GM12878 (cell line): ENCODE data around the gene NRBP1. TPM values are rescaled to one million over a fixed set of nuclear protein-coding genes. Genes with fewer than 3 reads are reported as not detected.

Experiments used
- ATAC-seq: fragments of 200-7000 bp; cut with Tn5 transposase; 3 replicates; pipeline ENCODE4 v1.9.1; 2020; ENCODE audit warnings: mild to moderate bottlenecking, moderate library complexity
- BruUV-seq: library from RNA; stranded (reverse); fragments of 400-500 nt; replicated peaks from 2 replicates; lab custom pipeline; 2021; lab: Mats Ljungman, UMichigan
- CTCF ChIA-PET: fragments of 300-600 bp; sonication (Branson Sonifier 250); formaldehyde crosslinking; extraction: SDS; loops from one replicate; lab custom pipeline; 2021; ENCODE audit warnings: inconsistent platforms; lab: Yijun Ruan, JAX
- POLR2A ChIA-PET: fragments of 350-600 bp; formaldehyde crosslinking; extraction: SDS; loops from one replicate; lab custom pipeline; 2021; ENCODE audit warnings: inconsistent platforms; lab: Charles Lee
- RAD21 ChIA-PET: fragments of 300-600 bp; sonication (Branson Sonifier 250); formaldehyde crosslinking; loops from one replicate; lab custom pipeline; 2023; ENCODE audit warnings: antibody characterized with exemption; ENCODE audit not compliant: unreplicated experiment; lab: Charles Lee
- SMC1A ChIA-PET: fragments of 300-600 bp; sonication (Branson Sonifier 250); formaldehyde crosslinking; loops from one replicate; lab custom pipeline; 2023; ENCODE audit not compliant: unreplicated experiment, uncharacterized antibody; lab: Charles Lee
- DNase-seq: peaks from one replicate; pipeline ENCODE4 v3.0.0-alpha.2; 2011; ENCODE audit warnings: low read depth, low spot score
- FAIRE-seq: peaks from 3 replicates; lab custom pipeline; 2011; peaks lifted over from hg19 to GRCh38; lab: Jason Lieb, UNC
- H2AFZ ChIP-seq: 2 replicates; pipeline ENCODE4 v1.6.0; 2011; ENCODE audit warnings: low read depth, low read length, control low read depth; ENCODE audit not compliant: control insufficient read depth
- H3K27ac ChIP-seq: 2 replicates; pipeline ENCODE4 v1.5.1; 2011; ENCODE audit warnings: control low read depth; ENCODE audit not compliant: control insufficient read depth, insufficient read depth
- H3K27me3 ChIP-seq, 2 experiments: replicated peaks in 1 of 2; 2 replicates each; pipeline versions ENCODE4 v1.6.0 to v1.6.1; 2011; ENCODE audit warnings: low read length in 1 of 2; ENCODE audit not compliant: control insufficient read depth in 2 of 2, insufficient read depth in 2 of 2
- H3K36me3 ChIP-seq, 2 experiments: 2 replicates each; pipeline ENCODE4 v1.5.1; 2011; ENCODE audit warnings: low read length in 1 of 2; ENCODE audit not compliant: control insufficient read depth in 2 of 2, insufficient read depth in 2 of 2
- H3K4me1 ChIP-seq: 2 replicates; pipeline ENCODE4 v1.6.1; 2011; ENCODE audit warnings: mild to moderate bottlenecking, low read length, moderate library complexity, mixed read lengths; ENCODE audit not compliant: control insufficient read depth, insufficient read depth
- H3K4me2 ChIP-seq: 2 replicates; pipeline ENCODE4 v1.6.0; 2011; ENCODE audit warnings: control low read depth; ENCODE audit not compliant: control insufficient read depth, insufficient read depth
- H3K4me3 ChIP-seq: fragments of 200-600 bp; sonication (generic); 2 replicates; pipeline ENCODE4 v1.5.1; 2016
- H3K79me2 ChIP-seq: 2 replicates; pipeline ENCODE4 v1.6.0; 2011; ENCODE audit warnings: low read length; ENCODE audit not compliant: control insufficient read depth, insufficient read depth
- H3K9ac ChIP-seq: 2 replicates; pipeline ENCODE4 v1.8.0; 2011; ENCODE audit warnings: low read length, control low read depth, mixed read lengths; ENCODE audit not compliant: control insufficient read depth, insufficient read depth
- H3K9me3 ChIP-seq: replicated peaks from 3 replicates; pipeline ENCODE4 v1.5.1; 2011; ENCODE audit warnings: mild to moderate bottlenecking, low read length; ENCODE audit not compliant: control insufficient read depth, insufficient read depth
- H4K20me1 ChIP-seq: 2 replicates; pipeline ENCODE4 v1.6.0; 2011; ENCODE audit not compliant: control insufficient read depth, insufficient read depth
- ASH2L ChIP-seq: fragments of 300-600, 200-600 bp; sonication (generic); IDR thresholded peaks from 2 replicates; pipeline ENCODE4 v1.6.1; 2017; ENCODE audit warnings: low read depth, mild to moderate bottlenecking, borderline replicate concordance
- CBFB ChIP-seq: IDR thresholded peaks from 2 replicates; pipeline ENCODE4 v1.6.1; 2016; ENCODE audit warnings: antibody characterized with exemption, low read depth
- CBX5 ChIP-seq: sonication (generic); IDR thresholded peaks from 2 replicates; pipeline ENCODE4 v1.6.1; 2016; ENCODE audit warnings: low read depth, moderate library complexity, mild to moderate bottlenecking, inconsistent platforms
- DPF2 ChIP-seq: fragments of 450-650 bp; IDR thresholded peaks from 2 replicates; pipeline ENCODE4 v1.6.1; 2017; ENCODE audit warnings: mild to moderate bottlenecking
- EGR1 ChIP-seq, 2 experiments: IDR thresholded peaks; 1 replicate in 1 of 2; 2 replicates in 1 of 2; pipeline ENCODE4 v1.6.1; 2011 to 2012; ENCODE audit warnings: low read depth in 2 of 2, low read length in 2 of 2, borderline replicate concordance in 1 of 2, mild to moderate bottlenecking in 1 of 2, moderate library complexity in 1 of 2
- HDGF ChIP-seq: fragments of 450-650 bp; IDR thresholded peaks from 2 replicates; pipeline ENCODE4 v1.6.1; 2016; ENCODE audit warnings: antibody characterized with exemption
- NFYB ChIP-seq: IDR thresholded peaks from 2 replicates; pipeline ENCODE4 v1.6.1; 2011; ENCODE audit warnings: low read depth, mild to moderate bottlenecking, low read length, improper control_type of control experiment, moderate library complexity; ENCODE audit not compliant: insufficient read depth
- NR2F1 ChIP-seq: fragments of 450-650 bp; conservative IDR thresholded peaks from 2 replicates; pipeline ENCODE4 v1.6.1; 2017; ENCODE audit warnings: mild to moderate bottlenecking
- TCF12 ChIP-seq: IDR thresholded peaks from 2 replicates; pipeline ENCODE4 v1.6.1; 2011; ENCODE audit warnings: low read depth, mild to moderate bottlenecking, low read length
- YY1 ChIP-seq: IDR thresholded peaks from 2 replicates; pipeline ENCODE4 v1.6.1; 2011; ENCODE audit warnings: low read depth, mild to moderate bottlenecking, low read length
- ZBED1 ChIP-seq: IDR thresholded peaks from 2 replicates; pipeline ENCODE4 v1.6.1; 2016; ENCODE audit warnings: borderline replicate concordance
- ZNF274 ChIP-seq: IDR thresholded peaks from one replicate; pipeline ENCODE4 v1.8.0; 2011; ENCODE audit not compliant: insufficient read length, insufficient read depth
- WGBS: methylation state at CpG from one replicate; pipeline ENCODE4 v1.1.6; 2016; ENCODE audit warnings: low lambda C conversion rate; ENCODE audit not compliant: insufficient replicate concordance, insufficient coverage; ENCODE audit errors: missing lambda C conversion rate; 5-methylcytosine and 5-hydroxymethylcytosine counted together
- in situ Hi-C: fragments of 300-500 bp; cut with MboI; formaldehyde crosslinking; loops from 9 replicates; pipeline ENCODE4 v1.14.3; 2018; ENCODE audit warnings: mixed read lengths
- intact Hi-C: fragments of 100-400 bp; cut with micrococcal nuclease; formaldehyde crosslinking; loops from one replicate; pipeline ENCODE4 v1.14.2; 2022; ENCODE audit not compliant: unreplicated experiment
- polyA plus RNA-seq, 11 experiments: library from polyadenylated mRNA; depleted of rRNA in 4 of 11; unstranded in 6 of 11; stranded (reverse) in 5 of 11; fragments of >200 nt; fragmentation: Nextera tagmentation in 4 of 11; fragmentation: Illumina TruSeq in 1 of 11; extraction: Ambion mirVana in 4 of 11; extraction: Trizol in 1 of 11; gene quantifications; 1 replicate in 1 of 11; 2 replicates in 10 of 11; pipeline versions ENCODE4 v1.2.1 to v1.2.3, GENCODE V29; 2011 to 2016; ENCODE audit warnings: inconsistent platforms in 2 of 11, missing spikeins in 2 of 11, low read depth in 1 of 11
- total RNA-seq, 4 experiments: library from RNA; depleted of rRNA in 3 of 4; stranded (reverse); fragments of >200 nt in 3 of 4; fragmentation: Illumina TruSeq in 1 of 4; extraction: Trizol in 1 of 4; gene quantifications; 2 replicates each; pipeline versions ENCODE4 v1.2.1 to v1.2.3, GENCODE V29; 2013 to 2021
- TF ChIP-seq, protein P1 (sequence below): fragments of 450-650 bp; formaldehyde crosslinking; IDR thresholded peaks from 2 replicates; pipeline ENCODE4 v1.4.0; 2020; ENCODE audit warnings: mild to moderate bottlenecking, moderate library complexity
- TF ChIP-seq, protein P2 (sequence below): fragments of 450-650 bp; IDR thresholded peaks from 2 replicates; pipeline ENCODE4 v1.6.1; 2018; ENCODE audit warnings: borderline replicate concordance, mild to moderate bottlenecking; ENCODE audit not compliant: partially characterized antibody
- TF ChIP-seq, protein P3 (sequence below): IDR thresholded peaks from 2 replicates; pipeline ENCODE4 v1.6.1; 2011; ENCODE audit warnings: borderline replicate concordance, low read depth, mild to moderate bottlenecking, moderate library complexity, mixed read lengths, low read length; ENCODE audit not compliant: insufficient read depth; ENCODE audit errors: extremely low read length

NRBP1 gene
- total and polyA plus RNA-seq, 10 of the 15 experiments (the other 5 are each of a cell fraction or from before 2014, with no cell fraction given): 5.7 to 136 (median 66.1) TPM

DNA sequence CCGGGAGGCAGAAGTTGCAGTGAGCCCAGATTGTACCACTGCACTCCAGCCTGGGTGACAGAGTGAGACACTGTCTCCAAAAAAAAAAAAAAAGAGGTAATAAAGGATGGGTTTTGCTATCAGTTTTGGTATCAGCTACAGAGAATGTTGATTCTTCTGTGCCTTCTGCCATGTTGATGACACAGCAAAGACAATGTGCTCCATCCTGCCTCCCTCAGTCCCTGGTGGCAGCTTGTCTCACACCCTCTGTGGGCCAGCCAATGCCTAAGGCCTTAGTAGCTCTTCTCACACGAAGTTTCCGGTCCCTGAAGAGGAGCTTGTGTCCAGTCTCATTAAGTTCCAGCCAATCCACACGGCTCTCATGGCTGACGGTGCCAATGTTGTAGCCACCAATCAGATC lies 43.5 kb downstream of the NRBP1 start:
- POLR2A ChIA-PET: no interaction called here
- RAD21 ChIA-PET: no interaction called here
- Histone ChIP-seq H3K27ac (no peak overlapping the region), H3K36me3 (no peaks in the 10 kb centered on the region), H3K4me1 (no peaks in the 10 kb centered on the region), H3K27me3 (no peaks in the 10 kb centered on the region), H3K79me2 (no peaks in the 10 kb centered on the region), H3K9ac (no peak overlapping the region), H3K4me2 (no peak overlapping the region), H2AFZ (no peak overlapping the region), H3K9me3 (no peaks in the 10 kb centered on the region), H3K4me3 (no peak overlapping the region), H4K20me1 (no peaks in the 10 kb centered on the region)
- FAIRE-seq (no peak), ATAC-seq (no peak), DNase-seq (no peak)
- SMC1A ChIA-PET: interaction anchor here (0.5 to 1.5 kb wide), 3 partner anchors 10 to 156 kb away, joined by 3 to 4 read pairs (median 3); no protein-coding TSS in a partner anchor
- in situ Hi-C loops (no loop called here), intact Hi-C loops (no loop called here)
- 98% methylated on average over 4 of the region's 5 CpGs for WGBS
- BruUV-seq: no TSS peak
- CTCF ChIA-PET: no interaction called here
- TF ChIP-seq HDGF: no peak
- TF ChIP-seq ZNF274: no peak
- no peak for TF ChIP-seq EGR1 (IDR thresholded peaks at IDR 0.05; ENCODE audit: borderline replicate concordance in 1 of 2, low read depth in 2 of 2, low read length in 2 of 2)
- no peak for TF ChIP-seq NFYB
- TF ChIP-seq, protein P1, sequence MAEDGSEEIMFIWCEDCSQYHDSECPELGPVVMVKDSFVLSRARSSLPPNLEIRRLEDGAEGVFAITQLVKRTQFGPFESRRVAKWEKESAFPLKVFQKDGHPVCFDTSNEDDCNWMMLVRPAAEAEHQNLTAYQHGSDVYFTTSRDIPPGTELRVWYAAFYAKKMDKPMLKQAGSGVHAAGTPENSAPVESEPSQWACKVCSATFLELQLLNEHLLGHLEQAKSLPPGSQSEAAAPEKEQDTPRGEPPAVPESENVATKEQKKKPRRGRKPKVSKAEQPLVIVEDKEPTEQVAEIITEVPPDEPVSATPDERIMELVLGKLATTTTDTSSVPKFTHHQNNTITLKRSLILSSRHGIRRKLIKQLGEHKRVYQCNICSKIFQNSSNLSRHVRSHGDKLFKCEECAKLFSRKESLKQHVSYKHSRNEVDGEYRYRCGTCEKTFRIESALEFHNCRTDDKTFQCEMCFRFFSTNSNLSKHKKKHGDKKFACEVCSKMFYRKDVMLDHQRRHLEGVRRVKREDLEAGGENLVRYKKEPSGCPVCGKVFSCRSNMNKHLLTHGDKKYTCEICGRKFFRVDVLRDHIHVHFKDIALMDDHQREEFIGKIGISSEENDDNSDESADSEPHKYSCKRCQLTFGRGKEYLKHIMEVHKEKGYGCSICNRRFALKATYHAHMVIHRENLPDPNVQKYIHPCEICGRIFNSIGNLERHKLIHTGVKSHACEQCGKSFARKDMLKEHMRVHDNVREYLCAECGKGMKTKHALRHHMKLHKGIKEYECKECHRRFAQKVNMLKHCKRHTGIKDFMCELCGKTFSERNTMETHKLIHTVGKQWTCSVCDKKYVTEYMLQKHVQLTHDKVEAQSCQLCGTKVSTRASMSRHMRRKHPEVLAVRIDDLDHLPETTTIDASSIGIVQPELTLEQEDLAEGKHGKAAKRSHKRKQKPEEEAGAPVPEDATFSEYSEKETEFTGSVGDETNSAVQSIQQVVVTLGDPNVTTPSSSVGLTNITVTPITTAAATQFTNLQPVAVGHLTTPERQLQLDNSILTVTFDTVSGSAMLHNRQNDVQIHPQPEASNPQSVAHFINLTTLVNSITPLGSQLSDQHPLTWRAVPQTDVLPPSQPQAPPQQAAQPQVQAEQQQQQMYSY (CRISPR knock-in tag): no peak
- TF ChIP-seq ZBED1: no peak
- TF ChIP-seq, protein P2, sequence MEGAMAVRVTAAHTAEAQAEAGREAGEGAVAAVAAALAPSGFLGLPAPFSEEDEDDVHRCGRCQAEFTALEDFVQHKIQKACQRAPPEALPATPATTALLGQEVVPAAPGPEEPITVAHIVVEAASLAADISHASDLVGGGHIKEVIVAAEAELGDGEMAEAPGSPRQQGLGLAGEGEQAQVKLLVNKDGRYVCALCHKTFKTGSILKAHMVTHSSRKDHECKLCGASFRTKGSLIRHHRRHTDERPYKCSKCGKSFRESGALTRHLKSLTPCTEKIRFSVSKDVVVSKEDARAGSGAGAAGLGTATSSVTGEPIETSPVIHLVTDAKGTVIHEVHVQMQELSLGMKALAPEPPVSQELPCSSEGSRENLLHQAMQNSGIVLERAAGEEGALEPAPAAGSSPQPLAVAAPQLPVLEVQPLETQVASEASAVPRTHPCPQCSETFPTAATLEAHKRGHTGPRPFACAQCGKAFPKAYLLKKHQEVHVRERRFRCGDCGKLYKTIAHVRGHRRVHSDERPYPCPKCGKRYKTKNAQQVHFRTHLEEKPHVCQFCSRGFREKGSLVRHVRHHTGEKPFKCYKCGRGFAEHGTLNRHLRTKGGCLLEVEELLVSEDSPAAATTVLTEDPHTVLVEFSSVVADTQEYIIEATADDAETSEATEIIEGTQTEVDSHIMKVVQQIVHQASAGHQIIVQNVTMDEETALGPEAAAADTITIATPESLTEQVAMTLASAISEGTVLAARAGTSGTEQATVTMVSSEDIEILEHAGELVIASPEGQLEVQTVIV: no peak
- TF ChIP-seq NR2F1: no peak
- TF ChIP-seq, protein P3, sequence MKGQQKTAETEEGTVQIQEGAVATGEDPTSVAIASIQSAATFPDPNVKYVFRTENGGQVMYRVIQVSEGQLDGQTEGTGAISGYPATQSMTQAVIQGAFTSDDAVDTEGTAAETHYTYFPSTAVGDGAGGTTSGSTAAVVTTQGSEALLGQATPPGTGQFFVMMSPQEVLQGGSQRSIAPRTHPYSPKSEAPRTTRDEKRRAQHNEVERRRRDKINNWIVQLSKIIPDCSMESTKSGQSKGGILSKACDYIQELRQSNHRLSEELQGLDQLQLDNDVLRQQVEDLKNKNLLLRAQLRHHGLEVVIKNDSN: no peak
- TF ChIP-seq CBFB: no peak
- TF ChIP-seq ASH2L: no peak
- no peak for TF ChIP-seq YY1
- TF ChIP-seq CBX5: no peak
- no peak for TF ChIP-seq DPF2
- no peak for TF ChIP-seq TCF12
